NCI-H2196 (cell line): ENCODE measurements around the gene ONECUT3.

ENCODE experiments used
- DNase-seq: peaks from one replicate; lab custom pipeline; 2025; ENCODE audit not compliant: unreplicated experiment; lab: John Stamatoyannopoulos, UW

Gene ONECUT3

DNA sequence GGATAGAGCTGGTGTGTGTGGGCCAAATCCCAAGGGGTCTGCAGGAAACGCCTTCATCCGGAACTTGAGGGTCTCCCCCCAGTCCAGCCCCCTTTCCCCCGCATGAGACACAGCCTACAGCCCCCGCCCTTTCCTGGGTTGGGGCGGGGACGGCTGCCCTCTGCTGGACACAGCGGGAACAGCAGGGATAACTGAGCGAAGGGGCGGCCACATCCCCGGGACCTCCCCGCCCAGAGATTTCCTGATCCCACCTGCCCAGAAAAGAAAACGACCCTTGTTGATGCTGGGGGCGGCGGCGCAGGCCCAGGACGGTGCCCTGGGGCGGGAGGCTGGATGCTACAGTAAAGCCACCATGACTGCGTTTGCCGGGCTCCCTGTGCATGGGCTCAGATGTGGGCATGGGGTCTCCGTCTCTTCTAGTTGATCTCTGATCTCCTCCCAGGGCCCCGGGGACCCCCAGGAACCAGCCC, 14.2 kb downstream of the ONECUT3 start:
- peak; percentile 41 for DNase-seq

DNA sequence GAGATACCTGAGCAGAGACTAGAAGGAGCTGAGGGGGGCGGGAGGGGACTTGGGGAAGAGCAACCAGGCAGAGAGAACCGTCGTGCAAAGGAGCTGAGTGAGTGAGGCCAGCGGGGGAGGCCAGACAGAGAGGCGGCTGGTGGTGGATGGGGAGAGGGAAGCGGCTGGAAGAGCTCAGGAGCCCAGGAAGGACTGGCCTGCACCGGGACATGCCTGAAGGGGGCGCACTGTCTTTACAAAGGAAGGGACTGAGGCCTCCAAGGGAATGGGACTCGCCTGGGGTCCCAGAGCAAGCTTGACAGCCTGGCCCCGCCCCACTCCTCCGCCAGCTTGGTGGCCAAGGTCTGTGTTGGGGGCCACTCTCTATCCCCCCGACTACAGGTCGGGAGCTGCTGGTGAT, 14.9 kb downstream of the ONECUT3 start:
- no peak for DNase-seq

DNA sequence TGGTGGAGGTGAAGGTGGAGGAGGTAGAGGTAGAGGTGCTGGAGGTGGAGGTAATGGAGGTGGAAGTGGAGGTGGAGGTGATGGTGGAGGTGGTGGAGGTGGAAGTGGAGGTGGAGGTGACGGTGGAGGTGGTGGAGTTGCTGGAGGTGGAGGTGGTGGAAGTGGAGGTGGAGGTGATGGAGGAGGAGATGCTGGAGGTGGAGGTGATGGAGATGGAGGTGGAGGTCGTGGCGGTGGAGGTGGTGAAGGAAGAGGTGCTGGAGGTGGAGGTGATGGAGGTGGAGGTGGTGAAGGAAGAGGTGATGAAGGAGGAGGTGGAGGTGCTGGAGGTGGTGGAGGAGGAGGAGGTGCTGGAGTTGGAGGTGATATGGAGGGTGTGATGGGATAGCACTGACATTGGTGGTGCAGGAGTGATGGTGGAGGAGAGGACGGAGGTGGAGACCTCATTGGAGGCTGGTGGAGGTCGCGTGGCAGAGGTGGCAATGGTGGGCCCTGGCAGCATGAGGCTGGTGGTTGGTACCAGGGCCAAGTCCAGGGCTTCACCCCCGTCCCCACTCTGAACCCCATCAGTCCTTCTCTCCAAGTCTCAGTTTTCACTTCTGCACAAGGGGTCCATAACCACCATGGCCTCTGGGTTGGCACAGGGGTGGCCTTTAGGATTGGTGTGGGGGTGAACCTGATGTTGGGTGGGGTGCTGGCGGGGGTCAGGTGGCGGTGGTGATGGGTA, 15.8 kb downstream of the ONECUT3 start:
- DNase-seq, result no peak

DNA sequence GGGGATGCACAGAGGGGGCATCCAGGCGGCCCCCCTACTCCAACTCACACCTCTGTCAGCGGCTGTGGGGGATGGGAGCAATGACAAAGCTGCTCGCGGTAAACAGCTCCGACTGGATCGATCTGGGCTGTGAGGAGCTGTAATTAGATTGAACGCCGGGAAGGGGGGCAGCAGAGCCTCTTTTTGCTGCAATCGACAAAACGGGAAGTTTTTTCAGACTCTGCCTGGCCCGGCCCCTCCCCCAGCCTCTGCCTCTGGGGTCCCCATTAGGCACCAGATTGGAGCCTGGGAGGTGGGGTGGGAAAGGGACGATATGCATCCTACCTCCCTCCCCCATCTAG, 16.3 kb downstream of the ONECUT3 start:
- no peak for DNase-seq

DNA sequence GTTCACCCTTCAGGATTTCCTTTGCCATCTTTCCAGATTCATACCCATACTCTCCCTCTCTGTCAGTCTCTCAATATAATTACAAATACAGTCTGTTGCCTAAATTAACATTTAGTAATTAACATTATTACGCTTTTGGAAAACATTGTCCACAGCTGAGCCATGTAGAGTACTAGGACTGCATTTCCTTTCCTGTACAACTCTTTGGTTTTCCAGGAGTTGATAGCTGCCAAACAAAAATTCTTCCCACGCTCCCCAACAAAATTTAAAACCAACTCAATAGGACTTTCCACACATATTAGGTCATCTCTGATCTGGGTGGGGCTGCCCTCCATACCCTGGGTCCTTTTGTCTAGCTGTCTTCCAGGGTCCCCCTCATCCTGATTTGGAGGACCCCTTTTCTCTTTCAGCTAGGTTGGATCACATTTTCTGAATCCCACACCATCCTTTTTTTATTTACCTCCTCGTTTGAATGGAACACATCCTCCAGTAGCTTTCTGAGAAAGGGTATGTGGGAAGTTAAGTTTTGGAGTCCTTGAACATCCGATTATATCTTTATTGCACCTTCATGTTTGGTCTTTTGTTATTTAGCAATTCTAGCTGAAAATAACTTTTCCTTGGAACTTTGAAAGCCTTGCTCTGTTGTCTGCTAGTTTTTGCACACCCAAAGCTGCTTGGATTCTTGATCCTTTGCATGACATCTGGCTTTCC, 17.7 kb downstream of the ONECUT3 start:
- DNase-seq, result no peak

DNA sequence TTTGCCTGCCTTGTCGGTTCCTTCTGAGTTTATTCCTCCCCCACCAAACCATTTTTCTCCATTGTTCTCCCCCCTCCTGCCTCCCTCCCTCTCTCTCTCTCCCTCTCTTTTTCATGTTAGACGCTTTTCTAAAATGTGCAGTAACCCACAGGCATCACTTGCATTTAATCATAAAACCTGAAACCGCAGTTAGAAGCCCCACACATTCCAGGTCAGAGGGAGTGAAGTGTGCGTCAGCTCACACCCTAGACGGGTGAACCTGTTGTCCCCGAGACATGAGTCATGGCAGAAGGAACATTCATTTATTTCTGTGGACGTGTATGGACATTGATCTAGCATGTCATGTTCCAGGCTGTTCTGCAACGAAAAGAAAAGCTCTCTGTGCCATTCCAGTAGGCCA, 19.9 kb downstream of the ONECUT3 start:
- DNase-seq, result no peak

DNA sequence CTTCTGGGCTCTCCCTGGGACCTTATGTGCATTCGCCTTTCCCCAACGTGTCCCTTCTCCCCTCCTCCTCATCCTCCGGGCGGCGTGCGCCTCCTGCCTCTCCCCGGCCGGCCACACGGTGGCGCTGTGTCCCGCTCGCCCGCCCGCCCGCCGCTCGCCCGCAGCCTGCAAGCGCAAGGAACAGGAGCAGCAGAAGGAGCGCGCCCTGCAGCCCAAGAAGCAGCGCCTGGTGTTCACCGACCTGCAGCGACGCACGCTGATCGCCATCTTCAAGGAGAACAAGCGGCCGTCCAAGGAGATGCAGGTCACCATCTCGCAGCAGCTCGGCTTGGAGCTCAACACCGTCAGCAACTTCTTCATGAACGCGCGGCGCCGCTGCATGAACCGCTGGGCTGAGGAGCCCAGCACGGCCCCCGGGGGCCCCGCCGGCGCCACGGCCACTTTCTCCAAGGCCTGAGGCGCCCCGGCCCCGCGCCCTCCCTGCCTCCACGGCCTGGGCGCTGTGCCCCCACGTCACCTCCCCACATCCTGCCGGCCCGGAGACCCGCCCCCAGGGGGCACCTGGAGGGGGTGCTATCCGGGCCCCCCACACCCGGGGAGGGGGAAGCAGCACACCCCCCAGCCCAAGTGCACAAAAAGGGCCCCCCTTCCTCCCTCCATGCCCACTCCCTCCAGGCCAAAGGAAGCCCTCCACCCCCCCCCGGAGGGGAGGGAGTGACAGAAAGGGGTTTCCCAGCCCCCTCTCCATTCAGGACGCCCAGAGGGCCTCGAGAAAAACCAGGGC, 21.9 kb downstream of the ONECUT3 start:
- no peak for DNase-seq

DNA sequence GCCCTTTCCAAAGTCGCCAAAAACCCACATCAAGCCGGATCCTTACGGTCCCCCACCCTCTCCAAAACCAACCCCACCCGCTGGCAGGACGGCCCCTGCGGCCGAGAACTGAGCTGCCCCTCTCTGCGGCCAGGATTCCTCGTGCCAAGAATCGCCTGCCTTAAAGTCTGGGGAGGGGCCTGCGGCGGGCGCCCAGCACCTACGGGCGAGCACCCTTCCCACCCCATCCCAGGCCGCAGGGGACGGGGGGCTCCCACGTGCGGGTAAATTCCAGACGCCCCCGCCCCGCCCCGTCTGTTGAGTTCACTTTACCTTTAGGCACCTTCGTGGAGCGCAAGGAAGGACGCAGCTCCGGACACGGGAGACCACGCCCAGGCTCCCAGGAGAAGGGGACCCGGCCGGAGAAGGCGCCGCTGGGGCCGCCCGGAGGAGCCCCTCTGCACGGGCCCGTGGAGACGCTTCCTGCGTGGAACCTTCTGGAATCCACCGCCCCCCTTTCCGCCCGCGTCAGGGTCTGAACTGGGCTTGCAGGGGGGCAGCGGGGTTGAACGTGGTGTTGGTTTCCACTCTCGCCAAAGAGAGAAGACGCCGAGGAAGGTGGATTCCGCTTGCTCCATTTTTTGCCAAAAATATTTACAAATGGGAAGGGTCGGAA, 22.8 kb downstream of the ONECUT3 start:
- DNase-seq, result no peak

DNA sequence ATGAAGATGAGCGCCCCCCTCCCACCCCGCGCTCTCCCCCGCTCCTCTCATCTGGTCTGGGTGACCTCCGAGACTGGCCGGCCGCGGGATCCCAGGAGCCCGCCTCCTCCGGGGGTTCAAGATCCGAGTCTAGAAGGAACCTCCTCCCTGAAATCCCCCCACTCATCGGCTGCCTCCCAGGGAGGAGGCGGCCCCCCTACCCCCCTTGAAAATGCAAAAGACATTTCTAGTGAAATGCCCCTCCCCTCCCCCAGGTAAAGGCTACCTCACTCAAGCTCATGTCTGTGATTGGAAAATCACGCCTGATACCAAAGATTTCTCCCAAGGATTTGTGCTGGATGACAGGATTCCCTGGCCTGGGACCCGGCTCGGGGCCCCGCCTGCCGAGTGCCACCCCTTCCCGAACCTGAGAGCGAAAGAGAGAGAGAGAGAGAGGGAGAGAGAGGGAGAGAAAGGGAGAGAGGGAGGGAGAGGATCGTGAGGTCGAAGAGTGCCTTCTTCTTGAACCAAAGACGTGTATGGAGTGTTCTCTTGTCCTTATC, 23.4 kb downstream of the ONECUT3 start:
- no peak for DNase-seq

DNA sequence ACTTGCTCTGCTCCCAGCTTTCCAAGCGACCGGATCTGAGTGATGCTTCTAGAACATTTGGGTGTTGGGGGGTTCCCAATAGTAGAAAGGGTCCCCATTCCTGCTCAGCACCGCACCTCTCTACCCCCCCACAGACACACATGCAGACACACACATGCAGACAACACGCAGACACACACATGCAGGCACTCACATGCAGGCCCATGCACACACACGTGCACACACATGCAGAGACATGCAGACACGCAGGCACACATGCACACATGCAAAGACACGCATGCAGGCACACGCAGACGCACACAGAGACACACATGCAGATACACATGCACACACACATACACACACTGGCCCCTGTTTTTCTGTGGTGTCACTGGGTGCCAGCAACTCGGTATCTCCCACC, 23.8 kb downstream of the ONECUT3 start:
- DNase-seq, result no peak

DNA sequence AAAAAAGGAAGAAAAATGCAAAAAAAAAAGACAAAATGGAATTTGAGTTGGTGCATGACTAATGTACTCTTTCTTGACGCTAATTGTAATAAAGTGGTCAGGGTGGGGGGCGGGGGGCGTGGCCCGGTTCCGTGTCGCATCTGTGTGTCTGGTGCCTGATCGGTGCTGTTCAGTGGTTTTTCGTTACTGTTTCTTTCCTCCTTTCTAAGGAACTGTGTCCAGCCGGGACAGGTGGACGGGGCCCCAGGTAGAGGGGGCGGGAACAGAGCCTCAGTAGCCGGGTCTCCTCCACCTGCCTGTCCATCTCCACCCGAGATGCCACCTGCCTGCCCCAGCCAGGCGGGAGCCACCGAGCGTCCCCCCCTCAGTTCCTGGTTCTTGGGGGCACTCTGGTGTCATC, 26.3 kb downstream of the ONECUT3 start:
- no peak for DNase-seq

DNA sequence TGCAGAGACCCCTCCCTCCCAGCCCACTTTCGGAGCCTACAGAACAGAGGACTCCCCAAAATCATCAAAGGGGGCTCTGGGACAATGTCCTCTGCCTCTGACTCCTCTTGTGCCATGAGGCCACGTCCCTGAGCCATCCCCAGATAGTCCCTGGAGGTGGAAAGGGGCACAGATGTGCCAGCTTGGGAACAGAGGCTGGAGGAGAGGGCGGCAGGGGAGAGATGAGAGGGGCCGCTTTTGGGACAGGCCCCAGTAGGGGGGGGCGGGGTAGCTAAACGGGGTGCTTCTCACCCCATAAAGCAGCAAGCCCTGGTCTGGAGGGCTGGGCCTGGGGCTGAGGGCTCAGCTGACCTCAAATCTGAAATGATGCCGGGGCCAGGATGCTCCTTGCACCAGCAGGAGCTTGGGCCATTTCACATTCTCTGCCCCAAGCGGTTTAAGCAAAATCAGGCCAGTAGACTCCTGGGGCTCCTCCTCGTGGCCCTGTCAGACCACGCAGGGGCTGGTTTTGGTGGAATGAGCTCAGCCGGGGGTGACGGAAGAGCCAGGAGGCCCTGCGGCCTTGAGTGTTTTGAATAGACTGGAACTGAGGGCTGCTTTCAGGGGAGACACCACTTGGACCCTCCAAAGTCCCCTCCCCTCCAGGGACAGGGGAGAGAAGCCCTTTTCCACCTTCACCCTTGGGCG, 27.1 kb downstream of the ONECUT3 start:
- DNase-seq, result no peak

DNA sequence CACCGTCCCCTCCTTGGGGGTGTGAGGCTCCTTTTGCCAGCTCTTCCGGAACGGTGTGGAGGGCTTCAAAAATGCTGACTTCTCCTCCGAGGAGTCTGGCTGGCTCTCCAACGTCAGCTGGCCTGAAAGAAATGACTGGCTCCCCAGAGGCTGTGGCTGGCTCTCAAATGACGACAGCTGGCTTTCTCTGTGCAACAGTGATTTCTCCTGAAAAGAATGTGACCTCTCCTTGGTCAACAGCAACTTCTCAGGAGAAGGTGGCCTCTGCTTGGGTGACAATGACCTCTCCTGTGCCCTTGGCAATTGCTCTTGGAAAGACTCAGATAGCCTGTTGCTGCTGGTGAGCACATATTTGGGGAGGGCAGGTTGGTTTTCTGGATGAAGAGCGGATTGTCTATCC, 29.2 kb downstream of the ONECUT3 start:
- no peak for DNase-seq

DNA sequence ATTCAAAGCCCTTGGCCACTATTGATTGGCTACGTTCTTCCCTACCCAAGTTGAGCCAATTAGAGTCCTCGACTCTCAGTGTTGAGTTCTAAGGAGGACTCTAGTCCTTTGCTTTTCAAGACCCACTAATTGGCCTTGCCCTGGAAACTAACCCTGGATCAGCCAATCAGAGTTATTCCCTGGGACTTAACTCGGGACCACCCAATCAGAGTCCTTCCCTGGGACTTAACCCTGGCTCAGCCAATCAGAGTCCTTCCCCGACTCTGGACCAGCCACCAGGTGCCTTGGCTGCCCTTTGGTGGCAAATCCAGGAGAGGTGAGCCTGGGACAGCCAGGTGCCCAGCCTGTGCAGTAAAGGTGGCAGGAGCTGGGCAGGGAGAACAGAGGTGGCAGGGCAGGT, 30.0 kb downstream of the ONECUT3 start:
- DNase-seq, result no peak

DNA sequence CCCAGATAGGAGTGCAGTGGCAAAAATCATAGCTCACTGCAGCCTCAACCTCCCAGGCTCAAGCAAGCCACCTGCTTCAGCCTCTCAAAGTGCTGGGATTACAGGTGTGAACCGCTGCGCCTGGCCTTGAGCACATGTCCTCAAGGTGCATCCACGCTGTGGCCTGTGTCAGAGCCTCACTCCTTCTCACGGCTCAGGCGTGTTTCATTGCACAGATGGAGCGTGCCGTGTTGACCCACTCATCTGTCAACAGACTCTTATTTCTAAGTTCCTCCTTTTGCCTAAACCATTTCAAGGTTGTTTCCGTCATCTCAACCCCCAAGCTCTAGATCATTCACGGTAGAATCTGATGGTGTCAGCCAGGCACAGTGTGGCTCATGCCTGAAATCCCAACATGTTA, 30.6 kb downstream of the ONECUT3 start:
- DNase-seq, result no peak

DNA sequence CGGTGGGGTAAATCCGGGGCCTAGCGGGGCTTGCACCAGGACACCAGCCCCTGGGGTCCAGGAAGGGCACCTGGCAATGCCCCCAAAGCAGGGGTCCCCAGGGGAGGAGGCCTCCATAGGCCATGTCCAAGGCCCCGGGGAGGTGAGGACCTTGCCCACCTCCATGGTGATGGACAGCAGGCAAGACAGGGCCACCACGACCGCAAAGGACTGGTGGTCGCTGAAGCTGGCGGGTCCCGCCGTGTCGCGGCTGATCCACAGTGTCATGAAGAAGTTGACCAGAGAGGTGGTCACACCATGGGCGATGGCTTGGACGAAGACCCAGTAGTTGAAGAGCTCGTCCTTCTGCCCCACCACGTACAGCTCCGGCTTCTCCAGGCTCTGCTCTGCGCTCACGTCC, 32.0 kb downstream of the ONECUT3 start:
- no peak for DNase-seq

DNA sequence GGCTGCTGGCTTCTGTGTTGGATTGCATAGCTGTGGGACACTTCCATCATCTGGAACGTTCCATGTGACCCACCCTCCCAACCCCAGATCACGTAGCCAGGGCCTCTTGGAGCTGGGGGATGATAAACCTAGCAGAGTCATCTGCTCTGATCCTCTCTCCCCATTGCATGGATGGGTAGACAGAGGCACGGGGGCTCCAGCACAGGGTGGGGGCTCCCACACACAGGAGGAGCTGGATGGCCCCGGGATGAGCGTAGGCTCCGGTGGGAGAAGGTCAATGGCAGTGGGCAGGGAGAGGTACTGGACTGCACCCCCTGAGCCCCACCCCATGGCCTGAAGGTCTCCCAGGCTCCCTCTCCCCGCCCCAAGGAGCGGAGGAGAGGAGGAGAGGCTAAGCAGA, 33.4 kb downstream of the ONECUT3 start:
- DNase-seq, result no peak

DNA sequence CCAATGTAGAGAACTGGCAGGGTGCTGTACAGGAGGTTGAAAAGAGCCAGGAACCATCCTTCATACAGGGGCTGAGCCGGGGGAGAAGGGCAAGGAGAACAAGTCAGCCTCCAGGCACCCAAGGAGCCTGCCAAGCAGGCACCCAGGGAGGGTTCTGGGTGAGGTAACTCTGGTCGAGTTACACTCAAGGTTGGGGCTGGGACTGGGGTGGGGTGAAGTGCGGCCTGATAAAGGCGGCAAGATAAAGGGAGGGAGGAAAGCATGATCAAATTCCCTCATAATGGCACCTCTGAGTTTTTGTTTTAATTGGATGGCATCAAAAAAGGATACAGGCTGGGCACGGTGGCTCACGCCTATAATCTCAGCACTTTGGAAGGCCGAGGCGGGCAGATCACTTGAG, 33.8 kb downstream of the ONECUT3 start:
- no peak for DNase-seq

DNA sequence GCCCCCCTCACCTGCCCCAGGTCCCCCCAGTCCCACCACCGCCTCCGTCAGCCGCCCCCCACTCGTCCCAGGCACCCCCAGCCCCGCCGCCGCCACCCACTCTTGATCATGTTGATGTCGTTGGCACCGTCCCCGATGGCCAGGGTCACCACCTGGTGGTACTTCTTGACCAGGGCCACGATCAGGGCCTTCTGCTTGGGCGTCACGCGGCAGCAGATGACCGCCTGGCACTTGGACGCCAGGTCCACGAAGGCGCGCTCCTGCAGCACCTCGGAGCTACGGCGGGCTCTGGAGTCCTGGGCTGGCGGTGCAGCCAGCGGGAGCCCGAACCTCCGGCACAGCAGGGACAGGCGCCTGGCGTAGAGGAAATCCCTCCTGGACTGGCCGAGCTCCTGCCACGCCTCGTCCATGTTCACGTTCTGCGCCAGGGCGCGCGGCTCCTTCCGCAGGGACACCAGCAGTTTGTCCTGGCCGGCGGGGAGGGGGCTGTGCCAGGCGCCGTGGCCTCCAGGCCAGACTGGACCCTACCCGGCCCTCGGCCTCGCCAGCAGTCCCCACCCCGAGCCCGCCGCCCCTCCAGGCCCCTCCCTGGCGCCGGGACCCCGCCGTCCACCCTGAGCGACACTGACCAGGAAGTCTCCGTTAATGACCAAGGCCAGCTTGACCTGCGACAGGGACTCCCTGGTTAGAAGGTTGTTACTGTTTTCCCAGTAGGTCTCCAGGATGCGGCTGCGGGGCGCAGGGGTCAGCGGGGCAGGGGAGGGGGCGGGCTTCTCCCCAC, 36.1 kb downstream of the ONECUT3 start:
- no peak for DNase-seq
